Astrocyte of the spinal cord (primary cell): ENCODE data around the gene AQP12A.
"Not testable (repeated sequence)": the region's sequence is repeated elsewhere in the genome, so short reads cannot be mapped to it uniquely, and the experiment has no call there.

ENCODE experiments used
- DNase-seq: peaks from one replicate; pipeline ENCODE4 v3.0.0; 2011; ENCODE audit warnings: low read depth, low spot score
- H3K4me3 ChIP-seq: 2 replicates; pipeline ENCODE4 v1.5.1; 2011; ENCODE audit warnings: low read depth, mild to moderate bottlenecking, low read length, moderate library complexity
- in situ Hi-C: cut with HindIII; loops from 2 replicates; pipeline ENCODE4 v1.10.0; 2017; ENCODE audit warnings: low sequenced_read_pairs
- TF ChIP-seq, protein P1 (sequence below): IDR thresholded peaks from 2 replicates; pipeline ENCODE4 v1.5.1; 2012; ENCODE audit warnings: low read depth, mild to moderate bottlenecking, low read length, inconsistent platforms

AQP12A gene

DNA sequence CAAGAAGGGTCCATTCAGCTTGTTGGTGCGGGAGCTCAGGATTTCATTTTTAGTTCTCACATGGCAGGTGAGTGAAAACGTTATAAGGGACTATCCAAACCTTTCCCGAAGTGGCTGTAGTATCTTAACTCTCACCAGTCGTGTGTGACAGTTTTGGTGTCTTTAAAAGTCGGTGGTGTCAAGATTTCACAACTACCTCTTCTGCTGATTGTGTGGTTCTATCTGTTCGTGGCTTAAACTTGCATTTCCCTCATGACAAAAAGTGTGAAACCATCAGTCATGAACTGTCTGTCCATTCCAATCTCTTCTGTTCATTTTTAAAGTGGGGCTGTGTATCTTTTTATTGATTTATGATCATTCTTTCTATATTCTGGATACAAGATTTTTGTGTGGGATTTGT is 5.2 kb upstream of the AQP12A start:
- H3K4me3 ChIP-seq, result no peak overlapping the region
- in situ Hi-C loops, result no loop called here
- no peak for DNase-seq
- TF ChIP-seq, protein P1, sequence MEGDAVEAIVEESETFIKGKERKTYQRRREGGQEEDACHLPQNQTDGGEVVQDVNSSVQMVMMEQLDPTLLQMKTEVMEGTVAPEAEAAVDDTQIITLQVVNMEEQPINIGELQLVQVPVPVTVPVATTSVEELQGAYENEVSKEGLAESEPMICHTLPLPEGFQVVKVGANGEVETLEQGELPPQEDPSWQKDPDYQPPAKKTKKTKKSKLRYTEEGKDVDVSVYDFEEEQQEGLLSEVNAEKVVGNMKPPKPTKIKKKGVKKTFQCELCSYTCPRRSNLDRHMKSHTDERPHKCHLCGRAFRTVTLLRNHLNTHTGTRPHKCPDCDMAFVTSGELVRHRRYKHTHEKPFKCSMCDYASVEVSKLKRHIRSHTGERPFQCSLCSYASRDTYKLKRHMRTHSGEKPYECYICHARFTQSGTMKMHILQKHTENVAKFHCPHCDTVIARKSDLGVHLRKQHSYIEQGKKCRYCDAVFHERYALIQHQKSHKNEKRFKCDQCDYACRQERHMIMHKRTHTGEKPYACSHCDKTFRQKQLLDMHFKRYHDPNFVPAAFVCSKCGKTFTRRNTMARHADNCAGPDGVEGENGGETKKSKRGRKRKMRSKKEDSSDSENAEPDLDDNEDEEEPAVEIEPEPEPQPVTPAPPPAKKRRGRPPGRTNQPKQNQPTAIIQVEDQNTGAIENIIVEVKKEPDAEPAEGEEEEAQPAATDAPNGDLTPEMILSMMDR, result no peak

DNA sequence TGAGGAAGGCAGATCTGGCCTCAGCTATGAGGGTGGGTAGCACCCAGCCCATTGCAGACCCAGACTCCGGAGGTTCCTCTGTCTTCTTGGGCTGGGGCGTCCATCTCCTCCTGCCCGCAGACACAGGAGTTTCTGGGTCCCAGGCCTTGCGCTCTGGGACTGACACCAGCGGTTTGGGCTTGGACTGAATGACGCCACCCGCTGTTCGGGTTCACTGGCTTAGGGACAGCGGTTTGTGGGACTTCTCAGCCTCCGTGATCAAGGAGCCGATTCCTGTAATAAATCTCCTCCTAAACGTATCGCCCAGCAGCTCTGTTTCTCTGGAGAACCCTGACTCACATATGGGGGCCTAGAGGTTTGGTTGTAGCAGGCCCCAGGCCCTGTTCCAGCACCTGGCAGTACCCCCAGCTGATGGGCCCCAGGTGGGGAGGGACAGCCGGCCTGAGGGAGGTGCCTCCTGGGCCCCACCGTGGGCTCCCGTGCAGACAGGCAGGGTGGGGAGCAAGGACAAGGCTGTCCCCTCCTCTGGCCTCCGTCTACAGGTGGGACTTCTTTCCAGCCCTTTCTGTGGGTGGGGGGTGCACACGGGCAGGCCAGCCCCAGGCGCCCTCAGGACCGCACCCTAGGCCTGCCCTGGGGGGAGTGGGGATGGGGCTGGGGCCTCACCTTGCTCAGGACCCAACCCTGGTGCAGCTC is 4.5 kb upstream of the AQP12A start:
- no peak for DNase-seq
- TF ChIP-seq, protein P1, result no peak
- no peak overlapping the region for H3K4me3 ChIP-seq
- in situ Hi-C loops, result no loop called here

DNA sequence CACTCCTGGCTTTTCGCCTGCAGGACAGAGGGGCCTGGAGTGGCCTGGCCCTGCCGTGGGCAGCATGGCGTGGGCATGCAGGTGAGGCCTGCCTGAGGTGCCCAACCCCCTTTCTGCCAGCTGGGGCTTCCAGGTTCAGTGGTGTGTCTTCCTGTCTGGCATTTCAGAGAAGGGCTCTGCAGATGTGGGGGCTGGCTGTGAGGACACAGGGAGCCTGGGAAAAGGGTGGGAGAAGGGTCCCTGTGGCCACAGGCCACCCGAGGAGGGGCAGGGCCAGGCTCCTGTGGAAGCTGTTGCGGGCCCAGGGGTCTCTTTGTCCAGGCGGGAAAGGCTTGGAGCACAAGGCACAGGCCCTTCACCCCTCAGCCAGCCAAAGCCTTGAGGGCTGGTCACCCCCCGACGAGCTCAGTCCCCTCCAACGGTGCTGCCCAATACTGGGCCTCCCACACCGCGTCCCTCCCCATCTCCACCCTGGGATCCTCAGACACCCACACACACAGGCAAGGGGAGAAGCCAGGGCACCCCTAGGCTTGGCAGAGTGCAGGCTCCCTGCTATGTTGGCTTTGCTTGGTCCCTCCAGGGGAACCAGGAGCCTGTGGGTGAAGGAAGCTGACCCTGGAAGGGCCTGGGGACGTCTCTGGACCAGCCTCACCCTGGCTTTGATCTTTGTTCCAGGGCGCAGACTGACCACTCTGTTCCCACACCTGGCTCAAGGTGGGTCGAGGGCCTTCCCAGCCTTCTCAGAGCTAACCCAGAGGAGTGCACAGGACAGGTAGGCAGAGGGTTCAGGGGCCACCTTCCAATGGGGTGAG is 3.7 kb upstream of the AQP12A start:
- TF ChIP-seq, protein P1, result no peak
- no peak overlapping the region for H3K4me3 ChIP-seq
- DNase-seq, result no peak
- in situ Hi-C loops, result no loop called here

DNA sequence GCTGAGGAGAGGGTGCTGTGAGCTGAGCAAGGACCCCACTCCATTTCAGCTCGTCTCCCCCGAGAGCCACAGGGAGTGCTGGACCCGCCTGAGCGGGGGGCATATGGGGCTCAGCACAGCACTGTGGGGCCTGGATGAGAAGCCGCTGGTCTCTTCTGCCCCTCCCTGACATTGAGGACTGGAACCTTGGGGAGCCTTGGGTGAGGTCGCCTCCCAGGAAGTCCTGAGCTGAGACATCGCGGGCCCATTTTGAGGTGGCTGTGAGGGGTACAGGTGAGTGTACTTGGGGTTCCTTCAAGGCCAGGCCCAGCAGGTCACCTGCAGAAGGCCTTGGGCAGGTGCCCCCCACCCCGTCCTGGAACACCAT is 3.1 kb upstream of the AQP12A start:
- TF ChIP-seq, protein P1, result no peak
- in situ Hi-C loops, result no loop called here
- no peak for DNase-seq
- H3K4me3 ChIP-seq, result no peak overlapping the region

DNA sequence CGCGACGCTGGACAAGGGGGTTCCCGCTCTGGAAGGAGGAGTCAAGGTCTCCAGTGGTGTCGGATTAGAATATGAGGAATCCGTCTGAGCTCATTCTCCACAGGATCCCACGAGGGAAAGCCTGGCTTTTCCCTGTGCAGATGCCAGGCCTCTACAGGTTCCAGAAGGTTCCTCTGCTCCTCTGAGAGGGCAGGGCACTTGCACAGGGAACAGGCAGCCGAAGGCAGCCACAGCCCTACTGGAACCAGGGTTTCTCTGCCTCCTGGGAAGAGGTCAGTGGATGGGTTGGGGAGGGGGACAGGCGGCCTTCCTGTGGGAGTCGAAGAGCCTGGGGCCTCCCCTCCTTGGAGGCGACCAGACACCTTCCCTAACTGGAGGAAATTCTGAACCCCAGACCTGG is 1.7 kb upstream of the AQP12A start:
- no peak overlapping the region for H3K4me3 ChIP-seq
- in situ Hi-C loops, result no loop called here
- TF ChIP-seq, protein P1, result no peak
- no peak for DNase-seq

DNA sequence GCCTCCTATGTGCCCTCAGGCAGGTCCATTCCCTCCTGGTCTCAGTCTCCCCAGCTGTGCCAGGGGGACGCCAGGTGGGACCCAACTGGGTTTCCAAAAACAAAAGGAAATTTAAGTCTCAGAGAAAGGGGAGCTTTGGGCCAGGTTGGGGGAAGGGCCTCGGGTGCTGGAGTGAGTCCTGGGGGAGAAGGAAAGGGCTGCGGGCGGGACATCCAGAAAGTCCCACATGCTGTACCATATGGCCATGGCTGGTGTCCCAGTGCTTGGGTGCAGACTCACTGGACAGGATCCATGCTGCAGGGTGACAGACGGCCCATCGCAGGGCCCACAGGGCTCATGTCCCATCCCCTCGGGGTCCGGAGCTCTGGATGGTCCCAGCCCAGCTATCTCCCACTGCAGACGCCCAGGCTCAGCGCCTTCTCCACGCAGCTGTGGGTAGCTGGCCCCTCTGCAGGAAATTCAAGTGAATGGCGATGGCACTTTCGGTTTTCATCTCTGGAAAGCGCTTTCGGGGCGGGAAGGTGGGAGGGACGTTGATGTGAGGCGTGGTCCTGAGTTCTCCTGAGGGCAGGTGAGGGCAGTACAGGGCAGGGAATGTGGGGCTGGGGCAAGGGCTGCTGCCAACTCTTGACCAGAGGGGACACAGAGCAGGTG is 1.1 kb upstream of the AQP12A start:
- H3K4me3 ChIP-seq, in situ Hi-C loops, DNase-seq: not testable (repeated sequence)

DNA sequence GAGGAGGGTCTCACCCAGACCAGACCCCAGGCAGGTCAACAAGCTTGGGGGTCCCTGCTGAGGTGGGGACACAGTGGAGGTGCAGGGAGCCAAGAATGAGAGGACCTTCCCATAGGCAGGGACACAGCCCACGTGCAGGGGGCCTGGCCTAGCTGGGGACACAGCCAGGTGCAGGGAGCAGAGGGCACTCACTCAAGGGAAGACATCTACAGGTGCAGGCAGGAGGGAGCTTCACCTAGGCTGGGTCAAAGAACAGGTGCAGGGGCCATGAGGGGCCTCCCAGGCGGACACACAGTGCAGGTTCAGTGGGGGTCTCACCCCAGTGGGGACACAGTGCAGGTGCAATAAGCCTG is 615 bp upstream of the AQP12A start:
- H3K4me3 ChIP-seq, in situ Hi-C loops, DNase-seq: not testable (repeated sequence)

DNA sequence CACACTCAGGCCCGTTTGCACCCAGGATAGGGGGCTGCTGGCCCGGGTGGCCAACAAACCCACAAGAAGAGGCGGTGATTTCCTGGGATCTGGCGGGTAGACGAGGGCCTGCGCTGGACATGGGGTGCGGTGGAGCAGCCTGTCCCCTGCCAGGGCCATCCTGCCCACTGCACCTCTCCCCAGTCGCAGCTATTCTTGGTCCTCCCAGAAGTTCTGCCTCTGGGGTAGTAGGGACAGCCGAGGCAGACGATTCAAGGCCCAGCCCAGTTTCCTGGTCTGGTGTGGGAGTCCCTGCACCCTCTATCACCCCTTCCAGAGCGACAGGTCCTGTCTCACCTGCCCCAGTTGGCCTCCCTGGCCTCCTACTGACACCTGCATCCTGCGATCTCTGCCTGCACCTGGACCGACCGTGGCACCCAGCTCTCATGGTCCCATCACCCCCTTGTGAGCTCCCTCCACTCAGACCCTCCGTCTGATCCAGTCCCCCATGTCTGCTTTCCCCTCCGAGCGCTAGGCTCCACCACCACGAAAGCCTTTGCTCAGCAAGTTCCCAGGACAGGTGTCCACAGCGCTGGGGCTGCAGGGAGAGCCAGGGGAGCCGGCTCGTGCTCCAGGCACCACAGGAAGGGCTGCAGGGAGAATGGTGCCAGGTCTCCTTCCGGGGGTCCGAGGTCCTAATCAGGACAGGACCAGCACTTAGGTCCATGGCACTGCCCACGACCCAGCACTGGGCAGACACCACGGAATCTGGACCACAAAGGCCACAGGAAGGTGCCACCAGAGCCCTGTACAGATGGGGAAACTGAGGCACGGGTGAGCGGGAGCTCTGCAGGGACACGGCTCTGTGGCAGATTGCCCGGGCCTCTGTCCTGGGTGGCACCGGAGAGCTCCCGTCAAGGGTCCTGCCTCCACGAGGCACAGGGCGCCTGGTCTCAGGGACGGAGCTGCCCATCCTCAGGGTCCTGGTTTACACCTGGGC is 1.2 kb downstream of the AQP12A start:
- H3K4me3 ChIP-seq, DNase-seq, in situ Hi-C loops: not testable (repeated sequence)

DNA sequence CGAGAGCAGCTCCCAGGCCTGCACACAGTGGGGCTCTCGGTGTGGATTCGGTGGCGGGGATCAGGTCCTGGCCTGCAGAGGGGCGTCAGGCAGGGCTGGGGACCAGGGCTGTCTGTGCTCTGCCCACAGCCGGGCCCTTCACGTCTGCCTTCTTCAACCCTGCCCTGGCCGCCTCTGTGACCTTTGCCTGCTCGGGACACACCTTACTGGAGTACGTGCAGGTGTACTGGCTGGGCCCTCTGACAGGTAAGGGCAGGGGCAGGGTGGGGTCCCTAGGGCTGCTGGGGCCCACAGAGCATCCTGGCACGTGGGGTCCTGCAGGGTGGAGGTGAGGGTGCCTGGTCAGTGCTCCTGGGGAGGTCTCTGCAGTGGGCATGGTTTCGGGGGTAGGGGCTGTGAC is 2.6 kb downstream of the AQP12A start:
- H3K4me3 ChIP-seq, DNase-seq, in situ Hi-C loops: not testable (repeated sequence)

DNA sequence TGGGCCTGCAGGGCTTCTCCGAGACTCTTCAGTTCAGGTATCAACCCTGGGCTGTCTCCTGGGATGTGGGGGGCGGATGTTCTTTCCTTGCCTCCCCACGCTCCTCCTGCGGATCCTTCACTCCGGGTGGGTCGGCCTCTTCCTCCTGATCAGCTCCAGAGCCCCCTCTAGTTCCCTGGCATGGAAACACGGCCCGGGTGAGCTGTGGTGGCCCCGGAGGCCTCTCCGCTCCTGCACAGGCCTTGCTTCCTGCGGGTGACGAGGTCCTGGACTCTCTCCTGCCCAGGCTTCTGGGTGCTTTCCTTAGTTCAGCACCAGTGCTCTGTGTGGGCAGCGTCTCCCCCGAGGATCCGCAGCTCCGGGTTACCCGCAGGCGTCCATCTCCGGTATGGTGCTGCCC is 3.9 kb downstream of the AQP12A start:
- H3K4me3 ChIP-seq, in situ Hi-C loops, DNase-seq: not testable (repeated sequence)
